DOHH2 (cell line): ENCODE data around the gene PHACTR1.

Experiments used
- CTCF ChIP-seq: fragments of 200-600 bp; sonication (generic); IDR thresholded peaks from one replicate; pipeline ENCODE4 v1.5.1; 2014; ENCODE audit warnings: antibody characterized with exemption, mild to moderate bottlenecking, low read depth, low read length; ENCODE audit not compliant: poor library complexity, severe bottlenecking
- EZH2phosphoT487 ChIP-seq: fragments of 200-600 bp; sonication (generic); IDR thresholded peaks from 2 replicates; pipeline ENCODE4 v1.6.1; 2017; ENCODE audit warnings: borderline replicate concordance, mild to moderate bottlenecking, antibody characterized with exemption, low read length, moderate library complexity, mixed read lengths

DNA sequence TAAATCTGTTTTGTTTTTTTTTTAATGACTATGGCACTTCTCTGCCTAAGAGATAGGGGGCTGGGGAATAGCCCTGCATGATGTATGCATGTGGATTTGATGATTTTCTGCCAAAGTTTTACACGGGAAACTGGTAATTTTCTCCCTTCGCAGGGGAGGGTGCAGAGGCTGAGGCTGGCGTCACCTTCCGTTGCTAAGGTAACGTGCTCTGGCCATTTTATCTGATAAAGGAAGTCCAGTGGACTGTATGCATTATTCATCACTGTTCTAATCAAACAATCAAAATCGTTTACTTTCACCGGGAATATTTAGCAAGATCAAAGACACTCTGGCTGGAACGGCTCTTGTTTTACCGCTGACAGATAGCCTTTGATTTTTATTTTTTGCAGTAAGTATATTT is 789 bp downstream of the PHACTR1 start:
- TF ChIP-seq CTCF (no peak), EZH2phosphoT487 (no peak)
